GM21825 (cell line): ENCODE measurements around the gene SUMO1.

ENCODE experiments used
- ATAC-seq: cut with Tn5 transposase; IDR thresholded peaks from one replicate; pipeline ENCODE4 v1.9.1; 2021; ENCODE audit warnings: mild to moderate bottlenecking, moderate library complexity; ENCODE audit not compliant: unreplicated experiment

SUMO1 gene

GRCh38 chr2:202157211-202157990 lies 81.0 kb downstream of the SUMO1 start:
- no peak for ATAC-seq
